NB4 (cell line): ENCODE measurements around the gene CATSPERB.

Experiments
- CTCF ChIP-seq: IDR thresholded peaks from one replicate; pipeline ENCODE4 v1.5.1; 2012; ENCODE audit warnings: low read depth, low read length
- MAX ChIP-seq: IDR thresholded peaks from 2 replicates; pipeline ENCODE4 v1.6.1; 2011; ENCODE audit warnings: low read depth, low read length
- MYC ChIP-seq: IDR thresholded peaks from 2 replicates; pipeline ENCODE4 v1.6.1; 2011; ENCODE audit warnings: low read depth, low read length
- POLR2A ChIP-seq: IDR thresholded peaks from 2 replicates; pipeline ENCODE4 v1.6.1; 2011; ENCODE audit warnings: mild to moderate bottlenecking; ENCODE audit not compliant: insufficient read length; ENCODE audit errors: extremely low read depth

- TF ChIP-seq POLR2A (no peak), CTCF (no peak), MYC (no peak), MAX (no peak)
These were observed 12.2 kb upstream of the CATSPERB start for GRCh38 chr14:91744068-91744480.
